ENCODE data around the gene RPL13.

Gene RPL13

GRCh38 chr16:89598199-89598598 is 37.7 kb downstream of the RPL13 start:
- DNase-seq (ENCODE audit: low read depth in 2 of 2), result no peak

GRCh38 chr16:89599451-89599858 is 39.0 kb downstream of the RPL13 start:
- no peak for DNase-seq (ENCODE audit: low read depth in 2 of 2)

GRCh38 chr16:89599902-89600301 is 39.4 kb downstream of the RPL13 start:
- DNase-seq (ENCODE audit: low read depth in 2 of 2), result no peak

GRCh38 chr16:89600427-89600826 is 39.9 kb downstream of the RPL13 start:
- DNase-seq (ENCODE audit: low read depth in 2 of 2), result no peak

GRCh38 chr16:89600956-89601355 is 40.5 kb downstream of the RPL13 start:
- no peak for DNase-seq (ENCODE audit: low read depth in 2 of 2)

GRCh38 chr16:89601906-89602272 is 41.4 kb downstream of the RPL13 start:
- no peak for DNase-seq (ENCODE audit: low read depth in 2 of 2)

- peak in 1 of 2 donors; percentile 13 for DNase-seq (ENCODE audit: low read depth in 2 of 2)
Measured at GRCh38 chr16:89602273-89602951, 41.9 kb downstream of the RPL13 start.

GRCh38 chr16:89602952-89603590 is 42.6 kb downstream of the RPL13 start:
- no peak for DNase-seq (ENCODE audit: low read depth in 2 of 2)

- no peak for DNase-seq (ENCODE audit: low read depth in 2 of 2)
Measured at GRCh38 chr16:89604764-89605163, 44.3 kb downstream of the RPL13 start.

- DNase-seq (ENCODE audit: low read depth in 2 of 2), result no peak
Measured at GRCh38 chr16:89605186-89605970, 44.9 kb downstream of the RPL13 start.

- no peak for DNase-seq (ENCODE audit: low read depth in 2 of 2)
Measured at GRCh38 chr16:89606006-89606405, 45.5 kb downstream of the RPL13 start.

GRCh38 chr16:89607453-89607852 is 47.0 kb downstream of the RPL13 start:
- DNase-seq (ENCODE audit: low read depth in 2 of 2), result no peak

- DNase-seq (ENCODE audit: low read depth in 2 of 2), result no peak
Measured at GRCh38 chr16:89607937-89608740, 47.7 kb downstream of the RPL13 start.

- no peak for DNase-seq (ENCODE audit: low read depth in 2 of 2)
Measured at GRCh38 chr16:89610108-89610453, 49.6 kb downstream of the RPL13 start.

- no peak for DNase-seq (ENCODE audit: low read depth in 2 of 2)
Measured at GRCh38 chr16:89612415-89613166, 52.1 kb downstream of the RPL13 start.

GRCh38 chr16:89613231-89613953 is 52.9 kb downstream of the RPL13 start, which contains the start of gene DPEP1:
TSS of gene DPEP1 (plus strand) at chr16:89613642. CDS start at chr16:89630411, 16,769 bp downstream.
- no peak for DNase-seq (ENCODE audit: low read depth in 2 of 2)

- no peak for DNase-seq (ENCODE audit: low read depth in 2 of 2)
Measured at GRCh38 chr16:89613954-89614459, 53.5 kb downstream of the RPL13 start.
